GM12874 (cell line): ENCODE measurements around the gene KIAA0586.

ENCODE experiments used
- CTCF ChIP-seq: IDR thresholded peaks from 2 replicates; pipeline ENCODE4 v1.5.1; 2011; ENCODE audit warnings: low read depth, mild to moderate bottlenecking, control low read depth, low read length, moderate library complexity; ENCODE audit not compliant: insufficient read depth

The KIAA0586 gene

GRCh38 chr14:58492044-58492443 is 64.5 kb downstream of the KIAA0586 start:
- no peak for TF ChIP-seq CTCF

GRCh38 chr14:58501214-58501816 is 73.8 kb downstream of the KIAA0586 start:
- TF ChIP-seq CTCF = peak; percentile 61

- TF ChIP-seq CTCF = no peak
These were observed 85.8 kb downstream of the KIAA0586 start for GRCh38 chr14:58513272-58513671.

GRCh38 chr14:58517592-58517991 is 90.1 kb downstream of the KIAA0586 start:
- TF ChIP-seq CTCF = no peak

DNA sequence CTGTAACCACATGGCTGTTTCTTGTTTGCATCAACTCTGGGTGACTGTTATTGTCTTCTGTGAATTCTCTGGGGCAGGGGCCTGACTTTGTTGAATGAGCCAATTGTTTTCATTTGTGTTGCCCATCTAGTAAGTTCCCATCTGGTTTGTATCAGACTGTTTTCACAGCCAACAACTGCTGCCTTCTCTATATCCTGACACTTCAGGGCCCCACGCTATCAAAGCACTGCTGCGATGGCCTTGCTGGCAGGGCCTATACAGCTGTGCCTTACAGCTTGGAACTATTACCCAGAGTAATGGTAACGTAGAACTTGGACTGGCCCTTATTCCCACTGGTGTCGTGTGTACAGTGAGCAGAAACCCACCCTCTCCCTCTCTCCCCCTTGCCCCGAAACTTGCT is 105.9 kb downstream of the KIAA0586 start:
- TF ChIP-seq CTCF = no peak

- TF ChIP-seq CTCF = no peak
These were observed 107.5 kb downstream of the KIAA0586 start for GRCh38 chr14:58535044-58535443.

DNA sequence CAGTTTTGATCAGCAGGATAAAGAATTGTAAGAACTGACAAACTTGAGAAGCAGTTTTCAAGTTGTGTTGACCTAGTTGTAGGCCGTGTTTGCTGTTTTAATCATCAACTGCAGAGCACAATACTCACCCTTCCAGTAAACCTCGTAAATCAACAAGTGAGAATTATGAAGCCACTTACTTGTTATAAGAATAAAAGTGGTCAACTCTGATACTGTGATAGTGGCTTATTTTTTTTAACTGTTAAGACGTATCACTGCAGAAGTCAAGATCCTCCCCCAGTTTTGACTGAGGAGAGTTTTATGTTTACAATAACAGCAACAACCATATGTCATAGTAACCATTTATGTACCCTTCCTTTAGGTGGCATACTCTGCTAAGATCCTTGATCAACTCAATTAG is 109.5 kb downstream of the KIAA0586 start:
- TF ChIP-seq CTCF = no peak
